NCI-H128 (cell line): ENCODE data around the gene PLEKHG4B.
"Not testable (repeated sequence)": the region's sequence is repeated elsewhere in the genome, so short reads cannot be mapped to it uniquely, and the experiment has no call there.

Experiments used
- DNase-seq: peaks from one replicate; lab custom pipeline; 2025; ENCODE audit not compliant: unreplicated experiment; lab: John Stamatoyannopoulos, UW

PLEKHG4B gene

DNA sequence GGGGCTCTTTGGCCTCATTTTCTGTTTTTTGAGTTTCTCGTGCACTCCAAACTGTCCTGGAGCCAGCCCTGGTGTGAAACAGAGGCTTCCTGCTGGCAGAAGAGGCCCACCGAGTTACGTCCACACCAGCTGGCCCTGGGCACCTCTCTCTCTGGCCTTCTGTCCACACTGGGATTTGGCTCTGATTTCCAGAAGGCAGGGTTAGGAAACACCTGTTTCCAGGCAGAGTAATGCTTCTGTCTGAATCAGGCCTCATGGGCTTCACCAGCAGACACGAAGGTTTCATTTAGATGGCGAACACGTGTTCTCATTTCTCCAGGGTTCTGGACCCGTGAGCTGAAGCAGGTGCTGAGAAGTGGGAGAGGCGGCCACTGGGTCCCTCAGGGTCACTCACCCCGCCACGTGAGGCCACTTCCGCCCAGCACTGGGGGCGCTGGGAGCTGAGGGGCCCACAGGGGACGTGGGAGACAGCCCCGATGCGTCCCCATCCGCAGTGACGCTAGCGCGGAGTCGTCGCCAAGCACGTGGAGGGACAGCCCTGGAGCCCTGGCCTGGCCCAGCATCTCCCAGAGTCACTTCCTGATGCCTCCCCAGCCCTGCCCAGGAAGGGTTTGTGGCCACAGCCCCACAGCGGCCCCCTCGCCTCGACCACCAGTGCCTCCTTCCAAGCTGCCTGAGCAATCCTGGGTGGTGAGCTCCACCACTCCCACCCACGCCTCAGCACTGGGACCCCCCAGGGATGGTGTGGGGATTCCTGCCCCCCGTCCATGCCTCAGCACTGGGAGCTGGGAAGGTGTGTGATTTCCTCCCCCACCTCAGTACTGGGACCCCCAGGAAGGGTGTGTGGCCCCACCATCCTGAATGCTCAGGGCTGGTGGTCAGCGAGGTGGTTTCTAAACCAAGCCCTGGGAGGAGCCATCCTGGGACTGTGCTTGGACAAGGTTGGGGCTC is 94.4 kb downstream of the PLEKHG4B start:
- DNase-seq = no peak

DNA sequence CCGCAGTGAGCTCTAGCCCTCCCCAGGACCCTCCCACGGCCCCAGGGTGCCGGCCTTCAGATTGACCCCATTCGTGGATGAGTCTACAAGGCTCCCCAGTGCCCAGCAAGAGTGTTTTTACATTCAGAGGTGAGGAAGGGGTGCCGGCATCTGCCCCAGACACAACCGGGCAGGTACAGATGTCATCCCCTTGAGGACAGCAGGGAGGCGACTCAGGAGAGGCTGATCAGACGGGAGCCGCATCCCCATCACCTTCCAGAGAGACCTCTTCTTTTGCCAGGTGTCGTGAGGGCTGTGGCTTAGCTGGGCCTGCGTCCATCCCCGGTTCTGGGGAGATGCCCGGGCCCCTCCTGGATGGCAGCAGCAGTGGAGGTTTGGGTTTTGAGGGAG is 95.1 kb downstream of the PLEKHG4B start:
- no peak for DNase-seq

DNA sequence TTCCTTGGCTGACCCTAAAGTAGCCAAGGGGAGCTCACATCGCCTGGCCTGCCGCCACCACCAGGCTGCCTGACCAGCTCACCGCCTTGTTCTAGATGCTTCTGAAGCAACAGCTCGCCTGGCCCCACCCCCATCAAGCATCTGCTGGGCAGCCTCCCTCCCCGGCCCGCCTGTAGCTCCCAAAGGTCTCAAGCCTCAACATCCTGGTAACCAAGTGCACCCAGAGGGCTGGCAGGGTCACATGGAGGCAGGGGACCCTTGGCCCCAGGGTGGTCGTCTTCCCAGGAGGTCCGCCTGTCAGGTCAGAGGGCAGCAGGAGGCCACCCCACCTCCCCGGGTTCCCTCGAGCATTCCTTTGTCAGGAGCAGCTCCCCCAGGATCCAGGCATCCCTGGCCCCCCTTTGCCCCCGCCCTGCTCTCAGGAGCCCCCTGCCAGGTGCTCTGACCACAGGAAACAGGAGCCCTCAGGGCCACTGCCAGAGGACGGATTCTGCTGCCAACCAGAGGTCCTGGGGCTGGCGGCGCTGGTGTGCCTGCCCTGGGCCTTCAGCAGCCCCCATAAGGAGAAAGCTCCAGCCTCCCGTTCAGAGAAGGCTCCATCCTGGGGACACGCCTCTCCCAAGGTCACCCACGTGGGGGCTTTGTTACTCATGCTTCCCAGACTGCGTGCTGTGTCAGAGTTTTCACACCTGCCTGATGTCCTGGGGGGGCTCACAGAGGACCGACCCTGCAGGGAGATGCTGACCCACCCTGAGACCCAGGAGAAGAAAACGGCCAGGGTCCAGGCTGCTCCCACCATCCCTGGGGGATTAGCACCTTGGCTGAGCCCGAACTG is 95.9 kb downstream of the PLEKHG4B start:
- DNase-seq = no peak

DNA sequence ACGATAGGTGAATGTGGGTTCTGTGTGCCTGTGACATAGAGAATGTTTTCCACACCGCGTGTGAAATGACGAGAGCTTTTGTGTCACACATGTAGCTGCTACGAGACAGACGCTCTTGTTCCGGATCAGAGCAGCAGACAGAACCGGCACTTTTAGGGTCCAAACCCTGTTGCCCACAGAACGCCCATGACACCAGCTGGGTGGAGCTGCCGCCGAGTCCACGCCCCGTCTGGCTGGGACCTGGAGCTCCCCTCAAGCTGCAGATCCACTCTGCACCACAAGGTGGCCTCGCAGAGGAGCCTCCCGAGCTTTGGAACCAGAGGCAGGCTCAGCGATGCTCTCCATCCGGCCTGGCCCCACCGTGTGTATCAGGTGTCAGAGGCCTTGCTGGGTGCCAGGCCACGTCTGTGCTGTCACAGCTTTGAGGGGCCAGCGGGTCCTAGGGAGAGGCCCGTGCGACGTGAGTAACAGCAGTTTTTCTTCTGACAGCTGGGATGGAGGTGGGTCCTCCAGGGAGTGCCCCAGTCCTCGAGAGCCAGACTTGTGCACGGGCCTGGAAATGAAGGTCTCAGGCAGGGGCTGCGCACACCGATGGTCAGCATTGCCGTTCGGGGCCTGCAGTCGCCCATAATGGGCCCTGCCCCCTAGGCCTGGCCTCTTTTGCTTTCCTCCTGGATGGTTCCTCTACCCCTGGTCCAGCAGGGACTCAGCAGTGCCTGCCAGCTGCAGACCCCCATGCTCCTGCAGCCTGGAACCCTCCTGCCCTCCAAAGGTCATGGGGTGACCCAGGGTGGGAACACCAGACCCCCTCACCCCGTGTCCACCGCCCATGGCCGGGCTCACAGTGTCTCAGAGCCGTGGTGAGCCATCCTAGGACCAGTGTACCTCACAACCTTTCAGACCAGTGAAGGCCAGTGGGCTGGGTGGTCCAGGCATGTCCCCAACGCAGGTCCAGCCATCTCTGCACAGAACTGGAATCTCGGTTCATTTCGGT is 96.8 kb downstream of the PLEKHG4B start:
- peak; percentile 97 for DNase-seq

DNA sequence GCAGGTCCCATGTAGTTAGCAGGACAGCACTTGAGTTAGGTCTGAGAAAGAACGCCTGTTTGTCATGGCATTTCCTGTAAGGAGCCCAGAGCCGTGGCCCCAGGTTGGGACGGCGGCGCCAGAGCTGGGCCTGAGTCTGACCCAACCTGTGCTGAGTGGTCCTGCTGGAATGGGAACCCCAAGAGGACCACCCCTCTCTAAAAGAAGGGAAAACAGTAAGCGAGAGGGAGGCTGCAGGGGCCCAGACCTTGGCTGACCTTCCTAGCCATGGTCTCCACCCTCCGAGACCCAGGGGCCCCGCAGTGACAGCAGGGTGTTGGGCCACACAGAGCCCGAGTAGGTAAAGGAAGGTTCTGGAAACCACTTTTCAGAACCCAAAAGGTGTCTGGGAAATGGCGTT is 97.5 kb downstream of the PLEKHG4B start:
- DNase-seq = no peak

DNA sequence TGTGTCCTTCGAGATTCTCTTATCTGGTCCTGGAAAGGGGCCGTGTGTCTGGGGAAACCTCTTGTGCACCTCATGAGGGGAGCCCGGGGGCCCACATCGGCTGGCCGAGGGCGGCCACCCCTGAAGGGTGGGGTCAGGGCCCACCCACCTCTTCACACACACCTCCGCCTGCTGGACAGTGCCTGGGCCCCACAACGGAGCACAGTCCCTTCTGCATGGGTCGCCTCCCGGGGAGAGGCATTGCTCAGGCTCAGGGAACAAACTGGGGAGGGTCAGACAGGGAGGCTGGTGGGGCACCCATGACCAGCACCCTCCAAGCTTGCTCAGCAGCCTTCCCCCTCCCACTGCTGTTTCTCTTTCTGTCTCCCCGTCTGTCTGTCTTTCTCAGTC is 98.0 kb downstream of the PLEKHG4B start:
- no peak for DNase-seq

DNA sequence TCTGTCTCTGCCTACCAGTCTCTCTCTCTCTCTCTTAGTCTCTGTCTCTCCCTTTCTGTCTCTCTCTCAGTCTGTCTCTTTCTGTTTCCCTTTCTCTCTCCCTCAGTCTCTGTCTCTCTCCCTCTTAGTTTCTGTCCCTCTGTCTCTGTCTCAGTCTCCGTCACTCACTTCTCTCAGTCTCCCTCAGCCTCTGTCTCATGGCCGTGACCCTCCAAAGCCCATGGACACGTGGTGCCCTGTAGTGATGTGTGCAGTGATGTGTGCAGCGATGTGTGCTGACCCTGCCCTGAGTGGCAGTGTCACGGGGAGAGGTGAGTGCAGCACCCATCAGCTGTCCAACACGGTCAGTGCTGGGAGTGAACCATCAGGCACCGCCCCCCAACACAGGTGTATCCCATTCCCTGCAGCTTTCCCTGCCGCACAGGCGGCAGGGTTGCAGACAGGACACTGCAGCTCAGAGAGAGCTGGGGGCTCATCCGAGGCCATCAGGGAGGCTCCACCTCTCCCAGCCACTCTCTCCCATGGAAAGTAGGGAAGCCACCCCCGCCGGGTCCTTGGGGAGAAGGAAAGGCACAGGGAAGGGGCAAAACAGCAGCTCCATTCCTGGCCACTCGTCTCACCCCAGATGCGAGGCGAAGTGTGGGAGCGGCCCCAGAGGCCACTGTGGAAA is 98.5 kb downstream of the PLEKHG4B start:
- DNase-seq = no peak

DNA sequence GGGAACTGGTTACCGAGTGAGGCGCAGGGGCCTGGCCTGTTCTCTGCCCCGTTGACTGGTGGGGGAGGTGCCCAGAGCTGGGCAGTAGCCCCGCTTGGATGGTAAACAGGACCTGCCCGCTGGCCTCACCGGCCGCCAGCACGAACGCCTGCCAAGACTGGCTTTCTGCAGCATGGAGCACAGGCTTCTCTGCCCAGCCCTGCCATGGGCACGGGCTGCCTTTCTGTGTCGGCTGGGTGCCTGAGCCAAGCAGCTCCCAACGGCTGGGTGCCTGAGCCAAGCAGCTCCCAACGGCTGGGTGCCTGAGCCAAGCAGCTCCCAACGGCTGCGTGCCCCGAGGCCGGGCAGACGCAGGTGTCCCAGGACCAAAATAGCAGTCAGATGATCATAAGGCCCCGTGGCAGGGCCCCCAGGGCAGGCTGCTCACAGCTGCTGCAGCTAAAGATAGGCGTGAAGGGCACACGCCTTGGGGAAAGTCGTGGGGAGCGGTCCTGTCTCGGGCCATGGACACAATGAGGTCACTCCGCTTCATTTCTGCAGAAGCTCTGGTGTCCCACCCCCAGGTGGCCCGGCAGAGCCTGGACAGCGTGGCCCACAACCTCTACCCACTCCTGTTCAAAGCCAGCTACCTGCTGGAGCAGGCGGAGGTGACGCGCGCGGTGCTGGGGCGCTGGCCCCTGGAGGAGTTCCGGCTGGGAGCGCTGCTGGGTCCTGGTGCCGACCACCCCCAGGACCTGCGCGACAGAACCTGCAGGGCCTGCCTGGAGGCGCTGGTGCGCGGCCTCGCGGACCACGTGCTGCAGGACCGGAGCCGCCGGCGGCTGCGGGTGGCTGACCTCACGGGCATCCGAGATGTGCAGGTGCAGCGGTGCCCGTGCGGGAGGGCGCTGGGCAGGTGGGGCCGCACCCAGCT is 99.3 kb downstream of the PLEKHG4B start, which contains the start of gene LRRC14B:
Gene LRRC14B (plus strand): TSS at position 460 of the 913 bp plus-strand sequence. CDS start 44 bp downstream, at position 504.
- no peak for DNase-seq

DNA sequence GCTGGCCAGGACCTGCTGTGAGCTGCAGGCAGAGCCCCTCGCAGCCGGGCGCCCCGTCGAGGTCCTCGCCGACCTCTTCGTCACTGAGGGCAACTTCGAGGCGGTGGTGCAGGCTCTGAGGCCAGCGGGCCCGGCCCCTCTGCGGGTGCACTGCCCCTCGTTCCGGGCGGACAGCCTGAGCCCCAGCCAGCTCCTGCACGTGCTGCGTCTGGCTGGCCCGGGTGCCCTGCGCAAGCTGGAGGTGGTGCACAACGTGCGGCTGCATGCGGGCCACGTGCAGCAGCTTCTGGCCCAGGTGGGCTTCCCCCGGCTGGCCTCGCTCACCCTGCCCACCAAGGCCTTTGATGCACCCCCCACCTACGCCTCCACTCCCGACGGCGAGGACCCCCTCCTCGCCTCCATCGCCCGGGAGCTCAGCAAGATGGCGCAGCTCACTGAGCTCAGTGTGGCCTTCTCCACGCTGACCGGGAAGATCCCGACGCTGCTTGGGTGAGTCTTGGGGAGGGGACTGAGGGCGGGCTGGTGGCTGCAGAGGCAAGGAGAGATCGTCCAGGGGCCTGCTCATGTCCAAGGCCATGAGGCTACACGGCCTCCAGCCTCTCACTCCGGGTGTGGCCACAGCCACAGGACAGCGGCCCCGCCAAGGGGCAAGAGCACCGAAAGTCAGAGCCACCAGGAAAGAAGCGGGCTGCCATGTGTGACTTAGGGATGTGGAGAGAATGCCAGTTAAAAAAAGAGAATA is 100.2 kb downstream of the PLEKHG4B start:
- DNase-seq = no peak

DNA sequence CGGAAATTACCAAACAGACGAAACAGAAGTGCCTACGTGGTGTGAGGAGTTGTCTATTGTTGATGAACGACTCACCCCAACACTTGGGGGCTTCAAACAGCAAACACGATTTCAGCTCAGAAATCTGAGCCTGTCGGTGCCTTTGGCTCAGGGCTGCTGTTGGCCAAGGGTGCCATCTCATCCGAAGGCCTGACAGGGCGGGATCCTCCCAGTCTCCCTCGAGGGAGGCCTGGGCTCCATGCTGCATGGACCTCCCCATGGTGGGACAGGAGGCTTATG is 100.7 kb downstream of the PLEKHG4B start:
- no peak for DNase-seq

DNA sequence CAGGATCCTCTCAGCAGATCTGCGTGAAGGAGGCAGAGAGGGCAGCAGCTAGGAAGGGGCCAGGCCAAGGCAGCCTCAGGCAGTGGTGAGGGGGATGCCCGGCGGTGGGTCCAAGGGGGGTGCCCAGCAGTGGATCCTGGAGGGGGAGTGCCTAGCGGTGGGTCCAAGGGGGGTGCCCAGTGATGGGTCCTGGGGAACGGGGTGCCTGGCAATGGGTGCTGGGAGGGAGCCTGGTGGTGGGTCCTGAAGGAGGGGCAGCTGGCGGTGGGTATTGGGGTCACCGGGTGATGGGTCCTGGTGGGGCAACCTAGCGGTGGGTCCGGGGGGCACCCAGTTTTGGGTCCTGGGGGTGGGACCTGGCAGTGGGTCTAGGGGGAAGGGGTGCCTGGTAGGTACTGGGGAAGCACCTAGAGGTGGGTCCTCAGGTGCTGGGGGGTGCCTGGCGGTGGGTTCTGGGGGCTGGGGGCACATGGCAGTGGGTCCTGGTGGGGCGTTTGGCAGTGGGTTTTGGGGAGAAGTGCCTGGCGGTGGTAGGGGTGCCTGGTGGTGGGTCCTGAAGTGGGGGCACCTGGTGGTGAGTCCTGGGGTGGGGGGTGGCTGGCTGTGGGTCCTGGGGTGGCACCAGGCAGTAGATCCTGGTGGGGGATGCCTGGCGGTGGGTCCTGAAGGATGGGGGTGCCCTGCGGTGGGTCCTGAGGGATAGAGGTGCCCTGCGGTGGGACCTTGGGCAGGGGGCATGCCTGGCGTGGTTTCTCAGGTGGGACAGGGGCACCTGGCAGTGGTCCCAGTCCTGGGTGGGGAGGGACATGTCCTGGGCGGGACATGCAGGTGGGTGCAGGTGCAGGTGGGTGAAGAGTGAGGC is 101.2 kb downstream of the PLEKHG4B start:
- no peak for DNase-seq

DNA sequence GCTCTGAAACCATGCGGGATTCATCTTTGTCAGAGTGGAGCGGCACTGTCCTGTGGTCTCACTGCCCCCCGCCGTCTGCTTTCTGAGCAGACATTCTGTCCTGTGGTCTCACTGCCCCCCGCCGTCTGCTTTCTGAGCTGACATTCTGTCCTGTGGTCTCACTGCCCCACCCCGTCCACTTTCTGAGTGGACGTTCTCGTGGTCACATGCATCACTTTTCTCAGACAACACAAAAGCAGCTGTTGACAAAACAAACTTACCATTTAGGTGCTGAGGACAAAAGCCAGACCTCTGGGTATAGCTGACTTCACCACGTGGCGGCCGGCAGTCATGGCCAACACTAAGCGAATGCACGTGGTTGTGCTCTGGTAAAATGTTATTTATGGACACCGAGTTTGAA is 102.1 kb downstream of the PLEKHG4B start:
- no peak for DNase-seq

DNA sequence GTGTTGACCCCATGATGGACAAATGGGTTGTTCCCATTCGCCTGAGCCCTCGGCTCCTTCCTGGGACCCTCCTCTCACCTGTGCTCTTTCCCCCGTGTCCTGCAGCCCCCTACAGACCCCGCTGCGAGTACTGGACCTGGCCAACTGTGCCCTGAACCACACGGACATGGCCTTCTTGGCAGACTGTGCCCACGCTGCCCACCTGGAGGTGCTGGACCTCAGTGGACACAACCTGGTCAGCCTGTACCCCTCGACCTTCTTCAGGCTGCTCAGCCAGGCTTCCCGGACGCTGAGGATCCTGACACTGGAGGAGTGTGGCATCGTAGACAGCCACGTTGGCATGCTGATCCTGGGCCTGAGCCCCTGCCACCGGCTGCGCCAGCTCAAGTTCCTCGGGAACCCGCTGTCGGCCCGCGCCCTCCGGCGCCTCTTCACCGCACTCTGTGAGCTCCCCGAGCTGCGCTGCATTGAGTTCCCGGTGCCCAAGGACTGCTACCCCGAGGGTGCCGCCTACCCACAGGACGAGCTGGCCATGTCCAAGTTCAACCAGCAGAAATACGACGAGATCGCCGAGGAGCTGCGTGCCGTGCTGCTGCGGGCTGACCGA is 102.7 kb downstream of the PLEKHG4B start:
- DNase-seq = no peak

DNA sequence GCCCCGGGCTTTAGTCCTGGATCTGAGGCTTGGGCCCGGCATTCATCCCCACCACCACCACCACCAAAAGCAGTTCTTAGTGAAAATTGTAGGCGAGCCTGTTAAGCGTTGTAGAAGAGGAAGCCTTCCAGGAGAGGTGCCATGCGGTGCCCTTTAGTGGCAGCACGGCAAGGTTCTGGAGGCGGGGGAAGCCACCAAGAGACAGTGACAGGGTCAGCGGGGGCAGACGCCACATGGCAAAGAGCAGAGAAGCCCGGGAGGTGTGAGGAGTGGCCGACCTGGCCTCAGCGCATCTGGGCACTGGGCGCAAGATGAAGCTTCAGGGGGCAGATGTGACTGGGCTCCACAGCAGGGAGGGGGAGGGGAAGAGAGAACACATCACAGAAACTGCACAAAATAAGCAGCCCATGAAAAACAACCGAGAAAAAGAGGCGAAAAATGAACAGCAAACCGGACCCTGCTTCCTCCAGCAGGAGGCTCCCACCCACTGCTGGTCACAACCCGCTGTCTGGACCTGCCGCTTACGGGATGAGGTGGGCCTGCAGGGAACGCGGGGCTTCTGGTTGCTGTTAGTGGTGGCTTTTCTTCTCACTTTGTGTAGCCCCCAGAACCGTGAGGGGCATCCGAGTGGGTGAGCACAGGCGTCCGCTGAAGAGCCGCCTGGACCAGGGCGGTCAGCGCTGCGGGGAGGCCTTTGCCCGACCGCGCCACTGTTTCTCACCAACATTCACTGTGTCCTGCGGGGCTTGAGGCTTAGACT is 103.6 kb downstream of the PLEKHG4B start:
- DNase-seq = no peak

DNA sequence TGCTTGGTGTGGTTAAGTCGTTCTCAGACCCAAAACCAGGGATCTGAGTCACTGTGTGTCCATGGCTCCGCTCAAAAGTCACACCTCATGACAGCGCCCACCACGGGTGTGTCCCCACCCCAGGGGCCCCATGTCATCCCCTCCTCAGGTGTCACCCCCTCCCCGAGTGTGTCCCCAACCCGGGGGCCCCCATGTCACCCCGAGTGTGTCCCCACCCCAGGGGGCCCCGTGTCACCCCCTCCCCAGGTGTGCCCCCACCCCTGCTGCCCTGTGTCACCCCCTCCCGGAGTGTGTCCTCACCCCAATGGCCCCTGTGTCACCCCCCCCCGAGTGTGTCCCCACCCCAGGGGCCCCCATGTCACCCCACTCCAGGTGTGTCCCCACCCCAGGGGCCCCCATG is 104.4 kb downstream of the PLEKHG4B start:
- no peak for DNase-seq

DNA sequence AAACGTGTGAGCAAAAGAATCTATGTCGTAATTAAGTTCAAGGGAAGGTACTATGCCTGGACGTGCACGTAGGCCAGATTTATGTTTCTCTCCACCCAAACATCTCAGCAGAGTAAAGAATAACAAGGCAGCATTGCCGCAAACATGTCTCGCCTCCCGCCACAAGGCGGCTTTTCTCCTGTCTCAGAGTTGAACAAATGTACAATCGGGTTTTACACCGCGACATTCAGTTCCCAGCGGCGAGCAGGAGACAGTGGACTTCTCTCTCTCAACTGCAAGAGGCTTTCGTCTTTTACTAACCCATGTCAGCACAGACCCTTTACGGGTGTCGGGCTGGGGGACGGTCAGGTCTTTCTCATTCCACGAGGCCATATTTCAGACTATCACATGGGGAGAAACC is 105.1 kb downstream of the PLEKHG4B start:
- not testable (repeated sequence) for DNase-seq
